SK-N-SH (cell line): Measurements from ENCODE around the gene TSPAN7. TPM values are rescaled to one million over a fixed set of nuclear protein-coding genes. Genes with fewer than 3 reads are reported as not detected.

Experiments used
- CTCF ChIA-PET: fragments of 300-600, 350-600 bp; formaldehyde crosslinking; extraction: SDS; loops from one replicate; lab custom pipeline; 2021; lab: Yijun Ruan, JAX
- POLR2A ChIA-PET: fragments of 350-600 bp; sonication (Branson Sonifier 250); formaldehyde crosslinking; extraction: SDS; loops from one replicate; lab custom pipeline; 2020; ENCODE audit warnings: antibody characterized with exemption, inconsistent platforms; lab: Yijun Ruan, JAX
- DNase-seq: peaks from one replicate; pipeline ENCODE4 v3.0.0; 2012
- H2AFZ ChIP-seq: fragments of 200-600 bp; sonication (generic); 2 replicates; pipeline ENCODE4 v1.8.1; 2016; ENCODE audit warnings: antibody characterized with exemption, mild to moderate bottlenecking, low read depth
- H3F3A ChIP-seq: fragments of 200-600 bp; sonication (generic); replicated peaks from 2 replicates; pipeline ENCODE3; 2016; ENCODE audit warnings: antibody characterized with exemption, mild to moderate bottlenecking; ENCODE audit not compliant: insufficient read depth
- H3K27ac ChIP-seq, 2 experiments: fragments of 200-500 bp in 1 of 2; fragments of 200-600 bp in 1 of 2; sonication (Bioruptor generic) in 1 of 2; sonication (generic), shearing (Covaris generic) in 1 of 2; 2 replicates each; pipeline versions ENCODE4 v1.5.1 to v1.6.1; 2014 to 2016; ENCODE audit warnings: low read depth in 2 of 2, inconsistent platforms in 1 of 2, low read length in 1 of 2, mild to moderate bottlenecking in 1 of 2, mixed read lengths in 1 of 2
- H3K27me3 ChIP-seq: fragments of 200-600 bp; sonication (generic), shearing (Covaris generic); 2 replicates; pipeline ENCODE4 v1.6.1; 2016; ENCODE audit warnings: mixed run types; ENCODE audit not compliant: insufficient read depth
- H3K36me3 ChIP-seq, 2 experiments: fragments of 200-500 bp in 1 of 2; fragments of 200-600 bp in 1 of 2; sonication (Bioruptor generic) in 1 of 2; sonication (generic) in 1 of 2; replicated peaks in 1 of 2; 2 replicates each; pipeline versions ENCODE3 to v1.5.1; 2014 to 2016; ENCODE audit warnings: low read length in 1 of 2, mild to moderate bottlenecking in 1 of 2; ENCODE audit not compliant: insufficient read depth in 2 of 2, control insufficient read depth in 1 of 2
- H3K4me1 ChIP-seq, 2 experiments: fragments of 200-500 bp in 1 of 2; fragments of 200-600 bp in 1 of 2; sonication (Bioruptor generic) in 1 of 2; sonication (generic), shearing (Covaris generic) in 1 of 2; 2 replicates each; pipeline versions ENCODE4 v1.5.1 to v1.6.1; 2014 to 2016; ENCODE audit warnings: low read depth in 1 of 2, low read length in 1 of 2, mixed run types in 1 of 2; ENCODE audit not compliant: insufficient read depth in 2 of 2, control insufficient read depth in 1 of 2
- H3K4me2 ChIP-seq: fragments of 200-600 bp; sonication (generic), shearing (Covaris generic); 2 replicates; pipeline ENCODE4 v1.6.1; 2017; ENCODE audit warnings: mixed run types
- H3K4me3 ChIP-seq, 2 experiments: fragments of 200-500 bp in 1 of 2; fragments of 200-600 bp in 1 of 2; sonication (Bioruptor generic) in 1 of 2; sonication (generic), shearing (Covaris generic) in 1 of 2; 2 replicates each; pipeline versions ENCODE4 v1.5.1 to v1.8.1; 2014 to 2016; ENCODE audit warnings: low read depth in 2 of 2, inconsistent platforms in 1 of 2, low read length in 1 of 2, mild to moderate bottlenecking in 1 of 2, mixed read lengths in 1 of 2, moderate library complexity in 1 of 2
- H3K79me2 ChIP-seq: fragments of 200-600 bp; sonication (generic); 2 replicates; pipeline ENCODE4 v1.8.1; 2017; ENCODE audit warnings: mild to moderate bottlenecking; ENCODE audit not compliant: insufficient read depth
- H3K9ac ChIP-seq: fragments of 200-600 bp; sonication (generic); 2 replicates; pipeline ENCODE4 v1.6.1; 2017; ENCODE audit warnings: mixed run types
- H3K9me2 ChIP-seq: fragments of 200-600 bp; sonication (generic); 2 replicates; pipeline ENCODE4 v1.6.1; 2017; ENCODE audit warnings: mixed run types
- H3K9me3 ChIP-seq: fragments of 200-600 bp; sonication (generic); 2 replicates; pipeline ENCODE4 v1.6.1; 2017; ENCODE audit warnings: mixed run types, mild to moderate bottlenecking, moderate library complexity
- H4K20me1 ChIP-seq: fragments of 200-600 bp; sonication (generic); 2 replicates; pipeline ENCODE4 v1.6.1; 2017; ENCODE audit warnings: mild to moderate bottlenecking, mixed run types; ENCODE audit not compliant: insufficient read depth
- EZH2phosphoT487 ChIP-seq: fragments of 200-600 bp; sonication (generic); IDR thresholded peaks from 2 replicates; pipeline ENCODE4 v1.6.1; 2017; ENCODE audit warnings: low read depth, mixed run types, mild to moderate bottlenecking, antibody characterized with exemption, moderate library complexity, borderline replicate concordance
- FOXM1 ChIP-seq: IDR thresholded peaks from 2 replicates; pipeline ENCODE4 v1.4.0; 2012; ENCODE audit warnings: low read depth, mild to moderate bottlenecking
- GATA2 ChIP-seq: sonication (generic); formaldehyde crosslinking; IDR thresholded peaks from 2 replicates; pipeline ENCODE4 v1.5.0; 2020; ENCODE audit warnings: mild to moderate bottlenecking, missing genetic modification reagents
- IRF3 ChIP-seq: fragments of 150-350 bp; IDR thresholded peaks from 2 replicates; pipeline ENCODE4 v1.6.1; 2016; ENCODE audit warnings: mild to moderate bottlenecking, low read depth, low read length
- JUND ChIP-seq: IDR thresholded peaks from 2 replicates; pipeline ENCODE4 v1.4.0; 2012
- MAX ChIP-seq: IDR thresholded peaks from 2 replicates; pipeline ENCODE4 v1.4.0; 2012; ENCODE audit warnings: low read depth
- MXI1 ChIP-seq: IDR thresholded peaks from 2 replicates; pipeline ENCODE4 v1.6.1; 2012; ENCODE audit warnings: mild to moderate bottlenecking, low read depth, low read length, improper control_type of control experiment
- NFIC ChIP-seq: IDR thresholded peaks from 2 replicates; pipeline ENCODE4 v1.4.0; 2012; ENCODE audit warnings: borderline replicate concordance
- NRF1 ChIP-seq: IDR thresholded peaks from 2 replicates; pipeline ENCODE4 v1.6.1; 2012; ENCODE audit warnings: low read depth, mild to moderate bottlenecking, low read length
- POLR2AphosphoS5 ChIP-seq: IDR thresholded peaks from 2 replicates; pipeline ENCODE4 v1.6.1; 2012; ENCODE audit warnings: low read depth, low read length
- RAD21 ChIP-seq: IDR thresholded peaks from 2 replicates; pipeline ENCODE4 v1.6.1; 2012; ENCODE audit warnings: mild to moderate bottlenecking, low read length
- REST ChIP-seq: IDR thresholded peaks from 2 replicates; pipeline ENCODE4 v1.6.1; 2012; ENCODE audit warnings: mild to moderate bottlenecking, low read depth, low read length, moderate library complexity
- RFX5 ChIP-seq: IDR thresholded peaks from 2 replicates; pipeline ENCODE4 v1.6.1; 2012; ENCODE audit warnings: mild to moderate bottlenecking, improper control_type of control experiment, low read length
- RXRA ChIP-seq: IDR thresholded peaks from 2 replicates; pipeline ENCODE4 v1.4.0; 2012; ENCODE audit warnings: low read depth, mild to moderate bottlenecking, borderline replicate concordance
- SIN3A ChIP-seq: IDR thresholded peaks from 2 replicates; pipeline ENCODE4 v1.6.1; 2012; ENCODE audit warnings: low read depth, mild to moderate bottlenecking, low read length, moderate library complexity, borderline replicate concordance
- TAF1 ChIP-seq: IDR thresholded peaks from 2 replicates; pipeline ENCODE4 v1.6.1; 2012; ENCODE audit warnings: low read depth, mild to moderate bottlenecking, low read length, moderate library complexity, borderline replicate concordance
- TCF12 ChIP-seq: IDR thresholded peaks from 2 replicates; pipeline ENCODE4 v1.4.0; 2012
- USF1 ChIP-seq: IDR thresholded peaks from 2 replicates; pipeline ENCODE4 v1.4.0; 2012; ENCODE audit warnings: low read depth, borderline replicate concordance
- YY1 ChIP-seq: IDR thresholded peaks from 2 replicates; pipeline ENCODE4 v1.4.0; 2012; ENCODE audit warnings: low read depth, mild to moderate bottlenecking
- ZBTB33 ChIP-seq: IDR thresholded peaks from 2 replicates; pipeline ENCODE4 v1.4.0; 2012; ENCODE audit warnings: low read depth, borderline replicate concordance
- WGBS: methylation state at CpG from one replicate; pipeline ENCODE4 v1.1.6; 2017; ENCODE audit warnings: low lambda C conversion rate; 5-methylcytosine and 5-hydroxymethylcytosine counted together
- polyA plus RNA-seq, 3 experiments: library from polyadenylated mRNA; depleted of rRNA; stranded (reverse); fragments of >200 nt; gene quantifications; 2 replicates each; pipeline ENCODE4 v1.2.3, GENCODE V29; 2012

Gene TSPAN7
- polyA plus RNA-seq, 1 of the 3 experiments (the other 2 are of a cell fraction) = 0.39 TPM

- no peak overlapping the region for H2AFZ ChIP-seq
- 34% methylated on average over 3 of the region's 3 CpGs for WGBS
- no peaks in the 10 kb centered on the region for H3K79me2 ChIP-seq
- no peak for DNase-seq
- no peaks in the 10 kb centered on the region for H3K9me3 ChIP-seq
- no peaks in the 10 kb centered on the region for H4K20me1 ChIP-seq
- H3K36me3 ChIP-seq = no peaks in the 10 kb centered on the region
- no peak overlapping the region for H3K9ac ChIP-seq
- POLR2A ChIA-PET = no interaction called here
- no peak for TF ChIP-seq USF1
- no peak for TF ChIP-seq SIN3A
- TF ChIP-seq MAX = no peak
- no peak for TF ChIP-seq TCF12
- no peak for TF ChIP-seq RFX5
- TF ChIP-seq JUND = no peak
- no peak for TF ChIP-seq RAD21
- no peak for TF ChIP-seq EZH2phosphoT487
- no peak for TF ChIP-seq IRF3
- no peak for TF ChIP-seq NRF1
- TF ChIP-seq MXI1 = no peak
- TF ChIP-seq REST = no peak
- TF ChIP-seq NFIC = no peak
- TF ChIP-seq TAF1 = no peak
- TF ChIP-seq YY1 = no peak
- no peak for TF ChIP-seq RXRA
- TF ChIP-seq POLR2AphosphoS5 = no peak
- no peak for TF ChIP-seq GATA2 (CRISPR knock-in tag)
- no peak for TF ChIP-seq FOXM1
- no peak for TF ChIP-seq ZBTB33
- no peak overlapping the region for H3K4me3 ChIP-seq
- H3F3A ChIP-seq = no peaks in the 10 kb centered on the region
- CTCF ChIA-PET = interaction anchor here (0.6 kb wide), 1 partner anchor 285 kb away, joined by 3 read pairs; no protein-coding TSS in a partner anchor
- no peaks in the 10 kb centered on the region for H3K4me1 ChIP-seq
- no peak overlapping the region for H3K27ac ChIP-seq
- H3K9me2 ChIP-seq = no peaks in the 10 kb centered on the region
- 0 out of 2 replicates have a peak, but pooled peaks cover 8% of the 10 kb centered on the region for H3K27me3 ChIP-seq
- no peak overlapping the region for H3K4me2 ChIP-seq
Measured at GRCh38 chrX:38672646-38673045, 111.3 kb downstream of the TSPAN7 start.
